H1 (cell line): Measurements from ENCODE around the gene STKLD1. TPM values are rescaled to one million over a fixed set of nuclear protein-coding genes. Genes with fewer than 3 reads are reported as not detected.

Experiments
- CTCF ChIA-PET: fragments of 300-600 bp; sonication (Branson Sonifier 250); formaldehyde crosslinking; loops from one replicate; lab custom pipeline; 2021; ENCODE audit not compliant: partially characterized antibody; lab: Charles Lee
- POLR2A ChIA-PET: fragments of 300-600 bp; sonication (Branson Sonifier 250); formaldehyde crosslinking; loops from one replicate; lab custom pipeline; 2021; ENCODE audit warnings: inconsistent platforms; ENCODE audit not compliant: partially characterized antibody; lab: Charles Lee
- DNase-seq, 2 experiments: peaks; one replicate each; pipeline versions ENCODE4 v3.0.0 to v3.0.0-alpha.2; 2010 to 2022; ENCODE audit warnings: low spot score in 2 of 2, low read depth in 1 of 2, mixed read lengths in 1 of 2
- FAIRE-seq: peaks from 2 replicates; lab custom pipeline; 2011; peaks lifted over from hg19 to GRCh38; lab: Jason Lieb, UNC
- H2AFZ ChIP-seq: 2 replicates; pipeline ENCODE4 v1.8.1; 2012; ENCODE audit warnings: low read length, inconsistent platforms
- H2AK5ac ChIP-seq: 2 replicates; pipeline ENCODE4 v1.6.1; 2013; ENCODE audit warnings: low read depth, low read length
- H2BK120ac ChIP-seq: replicated peaks from 2 replicates; pipeline ENCODE3; 2013; ENCODE audit warnings: low read depth, low read length, inconsistent platforms
- H2BK12ac ChIP-seq: 2 replicates; pipeline ENCODE4 v1.6.1; 2013; ENCODE audit warnings: low read depth, low read length
- H2BK15ac ChIP-seq: 2 replicates; pipeline ENCODE4 v1.6.1; 2013; ENCODE audit warnings: low read length
- H2BK20ac ChIP-seq: 2 replicates; pipeline ENCODE4 v1.6.1; 2013; ENCODE audit warnings: low read length
- H2BK5ac ChIP-seq: 2 replicates; pipeline ENCODE4 v1.6.1; 2013; ENCODE audit warnings: low read depth, low read length
- H3K14ac ChIP-seq: 2 replicates; pipeline ENCODE4 v1.6.1; 2013; ENCODE audit warnings: inconsistent platforms; ENCODE audit not compliant: insufficient read length
- H3K18ac ChIP-seq: 2 replicates; pipeline ENCODE4 v1.6.1; 2013; ENCODE audit warnings: low read length; ENCODE audit errors: extremely low read depth
- H3K23ac ChIP-seq: 2 replicates; pipeline ENCODE4 v1.6.1; 2013; ENCODE audit warnings: inconsistent platforms; ENCODE audit not compliant: insufficient read length
- H3K23me2 ChIP-seq: 2 replicates; pipeline ENCODE4 v1.6.1; 2013; ENCODE audit warnings: low read depth, low read length
- H3K27ac ChIP-seq: 2 replicates; pipeline ENCODE4 v1.6.1; 2011; ENCODE audit warnings: low read depth, low read length, inconsistent platforms
- H3K27me3 ChIP-seq, 4 experiments: replicated peaks in 1 of 4; 1 replicate in 1 of 4; 2 replicates in 3 of 4; pipeline versions ENCODE4 v1.6.1 to v1.8.1; 2011 to 2013; ENCODE audit warnings: low read length in 3 of 4, mild to moderate bottlenecking in 3 of 4, inconsistent platforms in 2 of 4, mixed read lengths in 2 of 4, moderate library complexity in 1 of 4; ENCODE audit not compliant: control insufficient read depth in 3 of 4, insufficient read depth in 3 of 4; ENCODE audit errors: extremely low read depth in 1 of 4
- H3K36me3 ChIP-seq, 4 experiments: 2 replicates each; pipeline versions ENCODE4 v1.6.1 to v1.8.1; 2011 to 2013; ENCODE audit warnings: mild to moderate bottlenecking in 4 of 4, low read length in 3 of 4, moderate library complexity in 2 of 4, control low read depth in 1 of 4, inconsistent platforms in 1 of 4; ENCODE audit not compliant: insufficient read depth in 4 of 4, control insufficient read depth in 2 of 4
- H3K4ac ChIP-seq: replicated peaks from 2 replicates; pipeline ENCODE3; 2013; ENCODE audit warnings: low read length, low read depth, mixed read lengths, inconsistent platforms; ENCODE audit not compliant: insufficient read length
- H3K4me1 ChIP-seq, 4 experiments: replicated peaks in 1 of 4; 1 replicate in 1 of 4; 2 replicates in 3 of 4; pipeline versions ENCODE4 v1.6.1 to v1.8.1; 2011 to 2013; ENCODE audit warnings: low read length in 3 of 4, inconsistent platforms in 2 of 4, mixed read lengths in 1 of 4; ENCODE audit not compliant: insufficient read depth in 4 of 4, control insufficient read depth in 3 of 4
- H3K4me2 ChIP-seq, 2 experiments: 2 replicates each; pipeline versions ENCODE4 v1.6.1 to v1.8.1; 2011 to 2013; ENCODE audit warnings: low read depth in 2 of 2, low read length in 2 of 2, control low read depth in 1 of 2, inconsistent platforms in 1 of 2, mild to moderate bottlenecking in 1 of 2; ENCODE audit not compliant: insufficient read depth in 1 of 2
- H3K4me3 ChIP-seq, 4 experiments: fragments of 200-600, 300-600 bp in 1 of 4; sonication (generic), shearing (Covaris generic), sonication (Bioruptor Twin) in 1 of 4; 2 replicates each; pipeline versions ENCODE4 v1.5.1 to v1.8.1; 2011 to 2016; ENCODE audit warnings: low read length in 4 of 4, low read depth in 3 of 4, control low read depth in 2 of 4, inconsistent platforms in 2 of 4, mild to moderate bottlenecking in 2 of 4, mixed read lengths in 1 of 4, moderate library complexity in 1 of 4; ENCODE audit not compliant: insufficient read depth in 2 of 4; ENCODE audit errors: extremely low read depth in 1 of 4
- H3K56ac ChIP-seq: replicated peaks from 2 replicates; pipeline ENCODE3; 2013; ENCODE audit warnings: low read depth, mild to moderate bottlenecking, mixed read lengths, low read length, inconsistent platforms; ENCODE audit not compliant: insufficient read length
- H3K79me1 ChIP-seq: 2 replicates; pipeline ENCODE4 v1.6.1; 2013; ENCODE audit warnings: low read depth, low read length, control low read depth
- H3K79me2 ChIP-seq, 2 experiments: 2 replicates each; pipeline versions ENCODE4 v1.6.1 to v1.8.1; 2012 to 2013; ENCODE audit warnings: low read length in 2 of 2, mild to moderate bottlenecking in 2 of 2, inconsistent platforms in 1 of 2; ENCODE audit not compliant: insufficient read depth in 2 of 2, control insufficient read depth in 1 of 2
- H3K9ac ChIP-seq, 4 experiments: replicated peaks in 1 of 4; 1 replicate in 1 of 4; 2 replicates in 3 of 4; pipeline versions ENCODE4 v1.6.1 to v1.8.1; 2011 to 2013; ENCODE audit warnings: low read depth in 3 of 4, low read length in 3 of 4, control low read depth in 2 of 4, mild to moderate bottlenecking in 2 of 4, moderate library complexity in 2 of 4, inconsistent platforms in 1 of 4; ENCODE audit errors: extremely low read depth in 1 of 4
- H3K9me3 ChIP-seq, 2 experiments: 2 replicates each; pipeline versions ENCODE4 v1.6.1 to v1.8.1; 2012 to 2013; ENCODE audit warnings: mild to moderate bottlenecking in 2 of 2, moderate library complexity in 2 of 2, control low read depth in 1 of 2, inconsistent platforms in 1 of 2, low read depth in 1 of 2, low read length in 1 of 2, mixed read lengths in 1 of 2; ENCODE audit not compliant: insufficient read depth in 2 of 2
- H4K20me1 ChIP-seq, 2 experiments: replicated peaks in 1 of 2; 2 replicates each; pipeline versions ENCODE3 to v1.8.1; 2011 to 2013; ENCODE audit warnings: inconsistent platforms in 2 of 2, low read length in 2 of 2, mild to moderate bottlenecking in 1 of 2; ENCODE audit not compliant: insufficient read depth in 2 of 2, control insufficient read depth in 1 of 2
- H4K5ac ChIP-seq: 2 replicates; pipeline ENCODE4 v1.6.1; 2013; ENCODE audit warnings: low read length, low read depth, mixed read lengths, inconsistent platforms; ENCODE audit not compliant: insufficient read length
- H4K8ac ChIP-seq: 2 replicates; pipeline ENCODE4 v1.8.0; 2013; ENCODE audit warnings: mild to moderate bottlenecking, moderate library complexity, low read length, inconsistent platforms; ENCODE audit not compliant: insufficient read depth; ENCODE audit errors: extremely low read depth
- H4K91ac ChIP-seq: replicated peaks from 2 replicates; pipeline ENCODE3; 2013; ENCODE audit warnings: low read length, mixed read lengths, inconsistent platforms; ENCODE audit not compliant: insufficient read length
- RAD21 ChIP-seq, 2 experiments: IDR thresholded peaks in 1 of 2; conservative IDR thresholded peaks in 1 of 2; 2 replicates each; pipeline ENCODE4 v1.6.1; 2011; ENCODE audit warnings: low read depth in 2 of 2, low read length in 2 of 2, improper control_type of control experiment in 1 of 2, inconsistent platforms in 1 of 2, mild to moderate bottlenecking in 1 of 2, moderate library complexity in 1 of 2
- WGBS, 2 experiments: shearing (Covaris generic) in 1 of 2; methylation state at CpG; one replicate each; pipeline versions ENCODE4 v1.1.6 to v1.1.7; 2013 to 2015; ENCODE audit warnings: low lambda C conversion rate in 2 of 2, mixed read lengths in 2 of 2, inconsistent platforms in 1 of 2, low coverage in 1 of 2, missing lambda C conversion rate in 1 of 2; ENCODE audit not compliant: insufficient replicate concordance in 2 of 2, insufficient coverage in 1 of 2, insufficient read length in 1 of 2; ENCODE audit errors: extremely low coverage in 1 of 2, missing lambda C conversion rate in 1 of 2; 5-methylcytosine and 5-hydroxymethylcytosine counted together
- polyA plus RNA-seq, 7 experiments: library from polyadenylated mRNA; depleted of rRNA in 3 of 7; stranded (reverse) in 5 of 7; unstranded in 2 of 7; fragments of >200 nt in 5 of 7; fragments of 200-250 nt in 2 of 7; gene quantifications; 1 replicate in 5 of 7; 2 replicates in 1 of 7; 4 replicates in 1 of 7; pipeline versions ENCODE4 v1.2.1 to v1.2.3, GENCODE V29; 2011 to 2013; ENCODE audit warnings: missing spikeins in 2 of 7, mixed read lengths in 2 of 7
- total RNA-seq: library from RNA; stranded (reverse); fragmentation: NEBNext Ultra II Directional; extraction: Animal tissue kit (Norgen Biotek cat#: 25700); gene quantifications from 2 replicates; pipeline ENCODE4 v1.2.1, GENCODE V29; 2021
- TF ChIP-seq, protein P1 (sequence below), 3 experiments: IDR thresholded peaks; 1 replicate in 2 of 3; 2 replicates in 1 of 3; pipeline versions ENCODE4 v1.5.1 to v1.6.1; 2011; ENCODE audit warnings: low read length in 3 of 3, mild to moderate bottlenecking in 3 of 3, inconsistent platforms in 2 of 3, low read depth in 1 of 3, moderate library complexity in 1 of 3; ENCODE audit not compliant: insufficient read depth in 1 of 3; ENCODE audit errors: control extremely low read depth in 1 of 3
- TF ChIP-seq, protein P2 (sequence below): IDR thresholded peaks from 2 replicates; pipeline ENCODE4 v1.6.1; 2012; ENCODE audit warnings: inconsistent platforms

STKLD1 gene
- total and polyA plus RNA-seq, 2 of the 8 experiments (the other 6 are each of a cell fraction or from before 2014, with no cell fraction given), result 0.26 TPM; not detected in 1

DNA sequence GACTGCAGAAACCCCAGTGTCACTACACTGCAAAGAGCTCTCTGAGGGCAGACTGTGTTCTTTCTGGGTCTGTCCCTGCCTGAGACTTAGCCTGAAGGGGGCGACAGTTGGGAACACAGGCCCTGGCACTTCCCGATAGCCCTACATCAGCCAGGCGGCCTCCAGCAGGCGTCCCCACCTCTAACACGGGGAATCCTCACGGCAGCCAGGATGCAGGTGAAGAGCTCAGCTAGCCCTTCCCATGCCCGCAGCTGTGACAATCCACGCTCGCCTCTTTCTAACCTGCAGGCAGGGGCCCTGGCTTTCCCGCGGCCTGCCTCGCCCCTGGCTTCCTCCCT lies 34.1 kb upstream of the STKLD1 start:
- Histone ChIP-seq H3K79me1 (peaks cover 17% of the 10 kb centered on the region), H3K79me2 (peaks cover 4 to 20% of the 10 kb centered on the region in 2 experiments; a peak in 3 of 4 replicates), H3K36me3 (peaks cover 31 to 70% (median 53%) of the 10 kb centered on the region in 4 experiments), H3K4me1 (peaks cover 0 to 7% (median 5%) of the 10 kb centered on the region in 4 experiments; a peak in 5 of 7 replicates), H3K56ac (no peak overlapping the region), H2AFZ (no peak overlapping the region), H2BK12ac (no peak overlapping the region), H3K9me3 (no peaks in the 10 kb centered on the region), H2BK5ac (0 out of 2 replicates have a peak overlapping the region, but pooled peaks have one; percentile 18), H2BK120ac (no peak overlapping the region), H3K27me3 (no peaks in the 10 kb centered on the region), H3K4me2 (no peak overlapping the region), H4K20me1 (peaks cover 12 to 34% of the 10 kb centered on the region in 2 experiments), H3K27ac (no peak overlapping the region), H3K18ac (no peak overlapping the region), H3K9ac (no peak overlapping the region)
- POLR2A ChIA-PET, result interaction anchor here (0.8 to 14.8 kb wide), 6 partner anchors 11 to 119 kb away, joined by 3 to 303 read pairs (median 6); partner anchors contain the start of genes ADAMTS13, MED22, RPL7A and SURF1
- no peak for FAIRE-seq
- WGBS, 2 experiments, result 74% methylated on average over 9 of the region's 12 CpGs; no CpG with 5 or more reads in 1 of the 2 experiments
- peak in 1 of 2 experiments; percentile 76 for DNase-seq
- TF ChIP-seq, protein P1, sequence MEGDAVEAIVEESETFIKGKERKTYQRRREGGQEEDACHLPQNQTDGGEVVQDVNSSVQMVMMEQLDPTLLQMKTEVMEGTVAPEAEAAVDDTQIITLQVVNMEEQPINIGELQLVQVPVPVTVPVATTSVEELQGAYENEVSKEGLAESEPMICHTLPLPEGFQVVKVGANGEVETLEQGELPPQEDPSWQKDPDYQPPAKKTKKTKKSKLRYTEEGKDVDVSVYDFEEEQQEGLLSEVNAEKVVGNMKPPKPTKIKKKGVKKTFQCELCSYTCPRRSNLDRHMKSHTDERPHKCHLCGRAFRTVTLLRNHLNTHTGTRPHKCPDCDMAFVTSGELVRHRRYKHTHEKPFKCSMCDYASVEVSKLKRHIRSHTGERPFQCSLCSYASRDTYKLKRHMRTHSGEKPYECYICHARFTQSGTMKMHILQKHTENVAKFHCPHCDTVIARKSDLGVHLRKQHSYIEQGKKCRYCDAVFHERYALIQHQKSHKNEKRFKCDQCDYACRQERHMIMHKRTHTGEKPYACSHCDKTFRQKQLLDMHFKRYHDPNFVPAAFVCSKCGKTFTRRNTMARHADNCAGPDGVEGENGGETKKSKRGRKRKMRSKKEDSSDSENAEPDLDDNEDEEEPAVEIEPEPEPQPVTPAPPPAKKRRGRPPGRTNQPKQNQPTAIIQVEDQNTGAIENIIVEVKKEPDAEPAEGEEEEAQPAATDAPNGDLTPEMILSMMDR (IDR thresholded peaks at IDR 0.05; ENCODE audit: control extremely low read depth in 1 of 3, insufficient read depth in 1 of 3, low read depth in 1 of 3, low read length in 3 of 3), result peak in 2 of 3 experiments; percentile 81 to 86; a peak in 3 of 4 replicates
- TF ChIP-seq RAD21 (IDR thresholded peaks at IDR 0.05 in 1 of 2, conservative IDR thresholded peaks at IDR 0.05 in 1 of 2; ENCODE audit: low read depth in 2 of 2, low read length in 2 of 2), result peak; percentile 19 to 33; a peak in 3 of 4 replicates
- TF ChIP-seq, protein P2, sequence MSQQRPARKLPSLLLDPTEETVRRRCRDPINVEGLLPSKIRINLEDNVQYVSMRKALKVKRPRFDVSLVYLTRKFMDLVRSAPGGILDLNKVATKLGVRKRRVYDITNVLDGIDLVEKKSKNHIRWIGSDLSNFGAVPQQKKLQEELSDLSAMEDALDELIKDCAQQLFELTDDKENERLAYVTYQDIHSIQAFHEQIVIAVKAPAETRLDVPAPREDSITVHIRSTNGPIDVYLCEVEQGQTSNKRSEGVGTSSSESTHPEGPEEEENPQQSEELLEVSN, result no peak
- TF ChIP-seq, all 59 proteins: peak for 2
- no peak overlapping the region for H4K5ac ChIP-seq
- H3K23me2 ChIP-seq, result peaks cover 3% of the 10 kb centered on the region; the same call in 1 of the 2 replicates
- H3K14ac ChIP-seq, result no peak overlapping the region
- H3K4ac ChIP-seq, result no peak overlapping the region
- H4K91ac ChIP-seq, result no peak overlapping the region
- no peak overlapping the region for H2AK5ac ChIP-seq
- H2BK20ac ChIP-seq, result no peak overlapping the region
- no peak overlapping the region for H2BK15ac ChIP-seq
- no peak overlapping the region; the same call in 1 of the 2 replicates for H4K8ac ChIP-seq
- no peak overlapping the region for H3K23ac ChIP-seq
- CTCF ChIA-PET, result interaction anchor here (0.8 to 5.5 kb wide), 30 partner anchors 9 to 228 kb away, joined by 3 to 45 read pairs (median 5); partner anchors contain the start of genes SLC2A6 and SURF1
- no peak overlapping the region for H3K4me3 ChIP-seq
